VCaP (cell line): ENCODE measurements around the gene MPDZ.

Source experiments
- H3K27ac ChIP-seq: fragments of 450-650 bp; 2 replicates; pipeline ENCODE4 v1.5.1; 2017
- CTCF ChIP-seq: fragments of 450-650 bp; conservative IDR thresholded peaks from 2 replicates; pipeline ENCODE4 v1.5.1; 2017; ENCODE audit warnings: mild to moderate bottlenecking, moderate library complexity

The MPDZ gene

DNA sequence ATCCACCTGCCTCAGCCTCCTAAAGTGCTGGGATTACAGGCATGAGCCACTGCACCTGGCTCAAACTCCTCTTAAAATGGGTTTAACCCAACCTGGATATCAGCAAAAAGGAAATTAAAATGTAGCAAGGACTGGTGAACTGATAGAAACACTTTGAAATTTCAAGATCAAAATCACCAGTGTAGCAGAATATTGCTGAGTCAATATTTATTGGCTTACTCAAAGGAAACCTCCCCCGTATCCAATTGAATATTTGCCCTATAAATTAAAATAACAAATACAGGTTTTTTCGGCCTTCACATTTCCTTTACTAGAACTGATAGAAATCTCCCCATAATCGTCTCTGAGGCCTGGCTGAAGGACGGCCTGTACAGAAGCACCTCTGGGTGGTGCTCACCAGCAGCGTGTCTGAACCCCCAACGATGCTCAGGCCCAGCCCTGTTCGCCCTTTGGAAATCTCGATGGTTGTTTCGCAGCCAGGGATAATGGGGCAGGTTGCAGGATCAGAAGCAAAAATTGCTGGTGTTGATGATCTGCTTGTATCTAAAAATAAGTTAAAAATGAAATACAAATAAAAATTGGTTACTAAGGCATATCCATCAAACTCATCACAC is 156.6 kb downstream of the MPDZ start:
- H3K27ac ChIP-seq, result no peak overlapping the region
- TF ChIP-seq CTCF, result no peak

- TF ChIP-seq CTCF, result no peak
- H3K27ac ChIP-seq, result no peak overlapping the region
Measured at GRCh38 chr9:13118313-13118712, 161.2 kb downstream of the MPDZ start.

GRCh38 chr9:13116292-13116691 is 163.2 kb downstream of the MPDZ start:
- no peak for TF ChIP-seq CTCF

GRCh38 chr9:13113751-13114150 is 165.7 kb downstream of the MPDZ start:
- no peak overlapping the region for H3K27ac ChIP-seq
- TF ChIP-seq CTCF, result no peak

More at GRCh38 chr9:13116292-13116691, 163.2 kb downstream of the MPDZ start:
- no peak overlapping the region for H3K27ac ChIP-seq

DNA sequence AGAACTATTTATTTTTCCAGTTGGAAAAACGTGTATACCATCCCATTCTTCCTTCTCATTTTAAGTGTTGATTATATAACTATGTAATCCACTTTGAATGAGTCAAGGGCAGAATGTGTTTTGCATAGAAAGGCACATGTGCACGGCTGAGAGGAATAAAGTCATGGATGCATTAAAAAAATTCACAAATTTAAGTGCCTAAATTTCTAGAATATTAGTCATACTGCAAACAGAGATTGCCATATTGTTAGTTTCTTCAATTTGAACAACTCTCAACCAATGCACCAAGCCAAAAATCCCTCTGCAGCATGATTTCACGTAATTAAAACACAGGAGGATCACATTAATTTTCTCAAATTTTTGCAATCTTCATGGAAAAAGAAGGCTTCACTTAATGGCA is 166.3 kb downstream of the MPDZ start:
- TF ChIP-seq CTCF, result no peak
- H3K27ac ChIP-seq, result no peak overlapping the region

GRCh38 chr9:13111778-13112177 is 167.7 kb downstream of the MPDZ start:
- H3K27ac ChIP-seq, result no peak overlapping the region
- no peak for TF ChIP-seq CTCF

DNA sequence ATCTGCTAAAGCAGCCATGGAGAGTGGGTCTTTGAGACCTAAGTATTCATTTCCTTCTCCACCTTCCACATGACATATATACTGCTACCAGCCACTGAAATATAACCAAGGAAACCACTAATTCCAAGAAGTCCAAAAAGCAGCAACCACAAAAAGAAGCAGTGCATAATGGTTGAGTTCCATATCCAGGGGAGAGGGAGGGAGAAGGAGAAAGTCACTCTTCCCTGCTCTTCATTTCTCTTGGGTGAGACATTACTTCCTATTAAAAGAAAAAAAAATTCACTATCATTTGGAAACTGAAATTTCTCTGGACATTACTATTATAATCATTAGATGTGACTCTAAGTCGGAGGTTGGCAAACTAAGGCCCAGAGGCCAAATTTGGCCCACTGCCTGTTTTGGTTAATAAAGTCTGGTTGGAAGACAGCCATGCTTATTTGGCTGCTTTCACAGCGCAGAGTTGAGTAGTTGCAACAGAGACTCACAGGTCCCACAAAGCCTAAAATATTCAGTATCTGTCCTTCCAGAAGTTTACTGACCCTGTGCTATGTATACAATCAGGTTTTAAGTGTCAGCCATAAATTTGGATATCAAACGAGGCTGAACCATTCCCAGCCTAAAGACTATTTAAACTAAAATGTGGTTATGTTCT is 168.6 kb downstream of the MPDZ start:
- TF ChIP-seq CTCF, result no peak
- no peak overlapping the region for H3K27ac ChIP-seq
